H1 (cell line): ENCODE results near the gene SRMS. TPM values are rescaled to one million over a fixed set of nuclear protein-coding genes. Genes with fewer than 3 reads are reported as not detected.

Experiments
- CTCF ChIA-PET: fragments of 300-600 bp; sonication (Branson Sonifier 250); formaldehyde crosslinking; loops from one replicate; lab custom pipeline; 2021; ENCODE audit not compliant: partially characterized antibody; lab: Charles Lee
- POLR2A ChIA-PET: fragments of 300-600 bp; sonication (Branson Sonifier 250); formaldehyde crosslinking; loops from one replicate; lab custom pipeline; 2021; ENCODE audit warnings: inconsistent platforms; ENCODE audit not compliant: partially characterized antibody; lab: Charles Lee
- DNase-seq, 2 experiments: peaks; one replicate each; pipeline versions ENCODE4 v3.0.0 to v3.0.0-alpha.2; 2010 to 2022; ENCODE audit warnings: low spot score in 2 of 2, low read depth in 1 of 2, mixed read lengths in 1 of 2
- FAIRE-seq: peaks from 2 replicates; lab custom pipeline; 2011; peaks lifted over from hg19 to GRCh38; lab: Jason Lieb, UNC
- H2AFZ ChIP-seq: 2 replicates; pipeline ENCODE4 v1.8.1; 2012; ENCODE audit warnings: low read length, inconsistent platforms
- H2AK5ac ChIP-seq: 2 replicates; pipeline ENCODE4 v1.6.1; 2013; ENCODE audit warnings: low read depth, low read length
- H2BK120ac ChIP-seq: replicated peaks from 2 replicates; pipeline ENCODE3; 2013; ENCODE audit warnings: low read depth, low read length, inconsistent platforms
- H2BK12ac ChIP-seq: 2 replicates; pipeline ENCODE4 v1.6.1; 2013; ENCODE audit warnings: low read depth, low read length
- H2BK15ac ChIP-seq: 2 replicates; pipeline ENCODE4 v1.6.1; 2013; ENCODE audit warnings: low read length
- H2BK20ac ChIP-seq: 2 replicates; pipeline ENCODE4 v1.6.1; 2013; ENCODE audit warnings: low read length
- H2BK5ac ChIP-seq: 2 replicates; pipeline ENCODE4 v1.6.1; 2013; ENCODE audit warnings: low read depth, low read length
- H3K14ac ChIP-seq: 2 replicates; pipeline ENCODE4 v1.6.1; 2013; ENCODE audit warnings: inconsistent platforms; ENCODE audit not compliant: insufficient read length
- H3K18ac ChIP-seq: 2 replicates; pipeline ENCODE4 v1.6.1; 2013; ENCODE audit warnings: low read length; ENCODE audit errors: extremely low read depth
- H3K23ac ChIP-seq: 2 replicates; pipeline ENCODE4 v1.6.1; 2013; ENCODE audit warnings: inconsistent platforms; ENCODE audit not compliant: insufficient read length
- H3K23me2 ChIP-seq: 2 replicates; pipeline ENCODE4 v1.6.1; 2013; ENCODE audit warnings: low read depth, low read length
- H3K27ac ChIP-seq: 2 replicates; pipeline ENCODE4 v1.6.1; 2011; ENCODE audit warnings: low read depth, low read length, inconsistent platforms
- H3K27me3 ChIP-seq, 4 experiments: replicated peaks in 1 of 4; 1 replicate in 1 of 4; 2 replicates in 3 of 4; pipeline versions ENCODE4 v1.6.1 to v1.8.1; 2011 to 2013; ENCODE audit warnings: low read length in 3 of 4, mild to moderate bottlenecking in 3 of 4, inconsistent platforms in 2 of 4, mixed read lengths in 2 of 4, moderate library complexity in 1 of 4; ENCODE audit not compliant: control insufficient read depth in 3 of 4, insufficient read depth in 3 of 4; ENCODE audit errors: extremely low read depth in 1 of 4
- H3K36me3 ChIP-seq, 4 experiments: 2 replicates each; pipeline versions ENCODE4 v1.6.1 to v1.8.1; 2011 to 2013; ENCODE audit warnings: mild to moderate bottlenecking in 4 of 4, low read length in 3 of 4, moderate library complexity in 2 of 4, control low read depth in 1 of 4, inconsistent platforms in 1 of 4; ENCODE audit not compliant: insufficient read depth in 4 of 4, control insufficient read depth in 2 of 4
- H3K4ac ChIP-seq: replicated peaks from 2 replicates; pipeline ENCODE3; 2013; ENCODE audit warnings: low read length, low read depth, mixed read lengths, inconsistent platforms; ENCODE audit not compliant: insufficient read length
- H3K4me1 ChIP-seq, 4 experiments: replicated peaks in 1 of 4; 1 replicate in 1 of 4; 2 replicates in 3 of 4; pipeline versions ENCODE4 v1.6.1 to v1.8.1; 2011 to 2013; ENCODE audit warnings: low read length in 3 of 4, inconsistent platforms in 2 of 4, mixed read lengths in 1 of 4; ENCODE audit not compliant: insufficient read depth in 4 of 4, control insufficient read depth in 3 of 4
- H3K4me2 ChIP-seq, 2 experiments: 2 replicates each; pipeline versions ENCODE4 v1.6.1 to v1.8.1; 2011 to 2013; ENCODE audit warnings: low read depth in 2 of 2, low read length in 2 of 2, control low read depth in 1 of 2, inconsistent platforms in 1 of 2, mild to moderate bottlenecking in 1 of 2; ENCODE audit not compliant: insufficient read depth in 1 of 2
- H3K4me3 ChIP-seq, 4 experiments: fragments of 200-600, 300-600 bp in 1 of 4; sonication (generic), shearing (Covaris generic), sonication (Bioruptor Twin) in 1 of 4; 2 replicates each; pipeline versions ENCODE4 v1.5.1 to v1.8.1; 2011 to 2016; ENCODE audit warnings: low read length in 4 of 4, low read depth in 3 of 4, control low read depth in 2 of 4, inconsistent platforms in 2 of 4, mild to moderate bottlenecking in 2 of 4, mixed read lengths in 1 of 4, moderate library complexity in 1 of 4; ENCODE audit not compliant: insufficient read depth in 2 of 4; ENCODE audit errors: extremely low read depth in 1 of 4
- H3K56ac ChIP-seq: replicated peaks from 2 replicates; pipeline ENCODE3; 2013; ENCODE audit warnings: low read depth, mild to moderate bottlenecking, mixed read lengths, low read length, inconsistent platforms; ENCODE audit not compliant: insufficient read length
- H3K79me1 ChIP-seq: 2 replicates; pipeline ENCODE4 v1.6.1; 2013; ENCODE audit warnings: low read depth, low read length, control low read depth
- H3K79me2 ChIP-seq, 2 experiments: 2 replicates each; pipeline versions ENCODE4 v1.6.1 to v1.8.1; 2012 to 2013; ENCODE audit warnings: low read length in 2 of 2, mild to moderate bottlenecking in 2 of 2, inconsistent platforms in 1 of 2; ENCODE audit not compliant: insufficient read depth in 2 of 2, control insufficient read depth in 1 of 2
- H3K9ac ChIP-seq, 4 experiments: replicated peaks in 1 of 4; 1 replicate in 1 of 4; 2 replicates in 3 of 4; pipeline versions ENCODE4 v1.6.1 to v1.8.1; 2011 to 2013; ENCODE audit warnings: low read depth in 3 of 4, low read length in 3 of 4, control low read depth in 2 of 4, mild to moderate bottlenecking in 2 of 4, moderate library complexity in 2 of 4, inconsistent platforms in 1 of 4; ENCODE audit errors: extremely low read depth in 1 of 4
- H3K9me3 ChIP-seq, 2 experiments: 2 replicates each; pipeline versions ENCODE4 v1.6.1 to v1.8.1; 2012 to 2013; ENCODE audit warnings: mild to moderate bottlenecking in 2 of 2, moderate library complexity in 2 of 2, control low read depth in 1 of 2, inconsistent platforms in 1 of 2, low read depth in 1 of 2, low read length in 1 of 2, mixed read lengths in 1 of 2; ENCODE audit not compliant: insufficient read depth in 2 of 2
- H4K20me1 ChIP-seq, 2 experiments: replicated peaks in 1 of 2; 2 replicates each; pipeline versions ENCODE3 to v1.8.1; 2011 to 2013; ENCODE audit warnings: inconsistent platforms in 2 of 2, low read length in 2 of 2, mild to moderate bottlenecking in 1 of 2; ENCODE audit not compliant: insufficient read depth in 2 of 2, control insufficient read depth in 1 of 2
- H4K5ac ChIP-seq: 2 replicates; pipeline ENCODE4 v1.6.1; 2013; ENCODE audit warnings: low read length, low read depth, mixed read lengths, inconsistent platforms; ENCODE audit not compliant: insufficient read length
- H4K8ac ChIP-seq: 2 replicates; pipeline ENCODE4 v1.8.0; 2013; ENCODE audit warnings: mild to moderate bottlenecking, moderate library complexity, low read length, inconsistent platforms; ENCODE audit not compliant: insufficient read depth; ENCODE audit errors: extremely low read depth
- H4K91ac ChIP-seq: replicated peaks from 2 replicates; pipeline ENCODE3; 2013; ENCODE audit warnings: low read length, mixed read lengths, inconsistent platforms; ENCODE audit not compliant: insufficient read length
- FOSL1 ChIP-seq: IDR thresholded peaks from 2 replicates; pipeline ENCODE4 v1.6.1; 2011; ENCODE audit warnings: mild to moderate bottlenecking, low read depth, low read length, moderate library complexity; ENCODE audit not compliant: insufficient read depth
- GABPA ChIP-seq: IDR thresholded peaks from 2 replicates; pipeline ENCODE4 v1.6.1; 2011; ENCODE audit warnings: mild to moderate bottlenecking, low read length, moderate library complexity, borderline replicate concordance; ENCODE audit not compliant: insufficient read depth
- JUND ChIP-seq: IDR thresholded peaks from 2 replicates; pipeline ENCODE4 v1.6.1; 2011; ENCODE audit warnings: mild to moderate bottlenecking, improper control_type of control experiment, low read length
- NANOG ChIP-seq: IDR thresholded peaks from 2 replicates; pipeline ENCODE4 v1.6.1; 2011; ENCODE audit warnings: low read length, low read depth, mild to moderate bottlenecking, inconsistent platforms; ENCODE audit not compliant: insufficient read depth, poor library complexity, severe bottlenecking
- NRF1 ChIP-seq: IDR thresholded peaks from 2 replicates; pipeline ENCODE4 v1.6.1; 2011; ENCODE audit warnings: mild to moderate bottlenecking, low read depth, low read length, improper control_type of control experiment
- POU5F1 ChIP-seq: IDR thresholded peaks from 2 replicates; pipeline ENCODE4 v1.6.1; 2011; ENCODE audit warnings: low read depth, mild to moderate bottlenecking, low read length, moderate library complexity
- WGBS, 2 experiments: shearing (Covaris generic) in 1 of 2; methylation state at CpG; one replicate each; pipeline versions ENCODE4 v1.1.6 to v1.1.7; 2013 to 2015; ENCODE audit warnings: low lambda C conversion rate in 2 of 2, mixed read lengths in 2 of 2, inconsistent platforms in 1 of 2, low coverage in 1 of 2, missing lambda C conversion rate in 1 of 2; ENCODE audit not compliant: insufficient replicate concordance in 2 of 2, insufficient coverage in 1 of 2, insufficient read length in 1 of 2; ENCODE audit errors: extremely low coverage in 1 of 2, missing lambda C conversion rate in 1 of 2; 5-methylcytosine and 5-hydroxymethylcytosine counted together
- polyA plus RNA-seq, 7 experiments: library from polyadenylated mRNA; depleted of rRNA in 3 of 7; stranded (reverse) in 5 of 7; unstranded in 2 of 7; fragments of >200 nt in 5 of 7; fragments of 200-250 nt in 2 of 7; gene quantifications; 1 replicate in 5 of 7; 2 replicates in 1 of 7; 4 replicates in 1 of 7; pipeline versions ENCODE4 v1.2.1 to v1.2.3, GENCODE V29; 2011 to 2013; ENCODE audit warnings: missing spikeins in 2 of 7, mixed read lengths in 2 of 7
- total RNA-seq: library from RNA; stranded (reverse); fragmentation: NEBNext Ultra II Directional; extraction: Animal tissue kit (Norgen Biotek cat#: 25700); gene quantifications from 2 replicates; pipeline ENCODE4 v1.2.1, GENCODE V29; 2021

SRMS gene
- total and polyA plus RNA-seq, 2 of the 8 experiments (the other 6 are each of a cell fraction or from before 2014, with no cell fraction given): 0.39 to 0.76 TPM

DNA sequence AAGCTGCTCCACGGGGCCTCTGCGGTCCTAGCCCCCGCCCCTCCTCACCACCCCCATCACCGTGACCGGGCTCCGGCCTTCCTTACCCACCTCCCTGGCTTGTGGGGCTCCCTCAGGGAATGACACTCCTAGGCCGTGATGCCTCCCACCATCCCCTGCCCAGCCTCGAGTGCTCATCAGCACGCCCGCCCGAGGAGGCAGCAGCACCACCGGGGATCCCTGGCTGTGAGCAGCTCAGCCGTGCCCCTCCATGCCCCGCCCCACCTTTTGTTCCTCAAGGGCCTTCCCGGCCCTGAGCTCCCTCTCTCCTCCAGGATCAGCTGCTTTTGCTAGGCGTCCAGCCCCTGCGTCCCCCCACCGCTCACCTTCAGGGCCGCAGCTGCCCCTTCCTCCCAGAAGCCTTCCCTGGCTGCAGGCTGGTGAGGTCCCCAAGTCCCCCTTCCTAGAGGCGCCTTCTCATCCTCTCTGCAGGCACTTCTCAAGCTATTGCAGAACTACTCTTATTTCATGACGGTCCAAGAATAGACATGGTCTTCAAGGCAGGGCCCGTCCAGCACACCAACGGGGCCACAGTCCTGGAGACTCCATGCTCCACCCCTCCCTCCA is 9.4 kb upstream of the SRMS start:
- no peaks in the 10 kb centered on the region; a peak in 1 of 8 replicates for H3K36me3 ChIP-seq
- ChIA-PET CTCF (interaction anchor here (0.9 to 2.2 kb wide), 7 partner anchors 15 to 92 kb away, joined by 3 to 9 read pairs (median 4); partner anchors contain the start of gene PTK6), POLR2A (interaction anchor here (1.7 kb wide), 1 partner anchor 10 kb away, joined by 5 read pairs; no protein-coding TSS in a partner anchor)
- H3K27me3 ChIP-seq: no peaks in the 10 kb centered on the region; a peak in 1 of 7 replicates
- no peak overlapping the region for H3K4me2 ChIP-seq
- H2BK15ac ChIP-seq: no peak overlapping the region
- no peak overlapping the region for H2BK20ac ChIP-seq
- no peaks in the 10 kb centered on the region for H3K79me1 ChIP-seq
- no peak overlapping the region for H3K4ac ChIP-seq
- no peak for DNase-seq
- H3K14ac ChIP-seq: no peak overlapping the region
- H3K79me2 ChIP-seq: no peaks in the 10 kb centered on the region
- no peak overlapping the region for H4K8ac ChIP-seq
- no peak overlapping the region for H3K27ac ChIP-seq
- H3K9ac ChIP-seq: no peak overlapping the region
- no peak overlapping the region for H3K23ac ChIP-seq
- H3K18ac ChIP-seq: no peak overlapping the region
- H3K56ac ChIP-seq: no peak overlapping the region
- no peak overlapping the region for H2AFZ ChIP-seq
- no peak overlapping the region for H4K5ac ChIP-seq
- no peak overlapping the region for H2BK12ac ChIP-seq
- no peak for FAIRE-seq
- peaks cover 0 to 1% of the 10 kb centered on the region in 2 experiments for H4K20me1 ChIP-seq
- no peak overlapping the region for H4K91ac ChIP-seq
- 78% methylated on average over 19 of the region's 23 CpGs; no CpG with 5 or more reads in 1 of the 2 experiments for WGBS, 2 experiments
- H3K23me2 ChIP-seq: peaks cover 4% of the 10 kb centered on the region; the same call in 1 of the 2 replicates
- H2BK5ac ChIP-seq: no peak overlapping the region
- peaks cover 0 to 19% (median 14%) of the 10 kb centered on the region in 4 experiments; a peak in 6 of 7 replicates for H3K4me1 ChIP-seq
- no peak overlapping the region for H3K4me3 ChIP-seq
- TF ChIP-seq POU5F1 (no peak), JUND (no peak), GABPA (no peak), FOSL1 (no peak), NANOG (no peak), NRF1 (no peak)
- no peak overlapping the region for H2BK120ac ChIP-seq
- no peak overlapping the region for H2AK5ac ChIP-seq
- H3K9me3 ChIP-seq: no peaks in the 10 kb centered on the region
